Liver (tissue), 9 donors: Measurements from ENCODE around the gene ZNF490. TPM values are rescaled to one million over a fixed set of nuclear protein-coding genes. Genes with fewer than 3 reads are reported as not detected.
A peak's percentile ranks its signal among the peaks of the same experiment; 100 is the strongest.

ENCODE experiments used
- DNase-seq: peaks from one replicate; pipeline ENCODE4 v3.0.0-alpha.2; 2017; ENCODE audit warnings: low spot score
- H3K27ac ChIP-seq, 2 donors: one replicate each; pipeline ENCODE4 v1.7.0; 2013; ENCODE audit warnings: inconsistent platforms in 2 of 2, low read length in 2 of 2, control low read depth in 1 of 2, low read depth in 1 of 2, mild to moderate bottlenecking in 1 of 2
- H3K27me3 ChIP-seq, 4 donors: one replicate each; pipeline versions ENCODE4 v1.6.1 to v1.7.0; 2013; ENCODE audit warnings: low read length in 3 of 4, inconsistent platforms in 1 of 4, mild to moderate bottlenecking in 1 of 4, moderate library complexity in 1 of 4; ENCODE audit not compliant: control insufficient read depth in 4 of 4, insufficient read depth in 4 of 4
- H3K36me3 ChIP-seq, 4 donors: one replicate each; pipeline versions ENCODE4 v1.6.1 to v1.7.0; 2013; ENCODE audit warnings: low read length in 3 of 4, mild to moderate bottlenecking in 3 of 4, low read depth in 1 of 4, moderate library complexity in 1 of 4; ENCODE audit not compliant: control insufficient read depth in 4 of 4, insufficient read depth in 3 of 4
- H3K4me1 ChIP-seq, 4 donors: one replicate each; pipeline versions ENCODE4 v1.6.1 to v1.7.0; 2013; ENCODE audit warnings: low read length in 3 of 4, mild to moderate bottlenecking in 3 of 4, moderate library complexity in 1 of 4; ENCODE audit not compliant: control insufficient read depth in 4 of 4, insufficient read depth in 4 of 4
- H3K4me3 ChIP-seq, 3 donors: one replicate each; pipeline versions ENCODE4 v1.6.1 to v1.7.0; 2013; ENCODE audit warnings: low read length in 3 of 3, control low read depth in 1 of 3, low read depth in 1 of 3, mild to moderate bottlenecking in 1 of 3
- H3K9ac ChIP-seq, 2 donors: one replicate each; pipeline ENCODE4 v1.7.0; 2013; ENCODE audit warnings: low read length in 2 of 2, mild to moderate bottlenecking in 2 of 2, moderate library complexity in 2 of 2, control low read depth in 1 of 2, low read depth in 1 of 2
- H3K9me3 ChIP-seq, 4 donors: one replicate each; pipeline versions ENCODE4 v1.6.1 to v1.7.0; 2013; ENCODE audit warnings: low read length in 3 of 4; ENCODE audit not compliant: control insufficient read depth in 4 of 4
- ATF3 ChIP-seq: IDR thresholded peaks from 2 replicates; pipeline ENCODE4 v1.6.1; 2016; ENCODE audit warnings: antibody characterized with exemption
- CTCF ChIP-seq: fragments of 150-350 bp; IDR thresholded peaks from 2 replicates; pipeline ENCODE4 v1.5.1; 2017; ENCODE audit warnings: improper control_type of control experiment, low read depth, low read length; ENCODE audit not compliant: missing input control
- EGR1 ChIP-seq, 2 donors: IDR thresholded peaks; 2 replicates each; pipeline ENCODE4 v1.6.1; 2016 to 2018; ENCODE audit warnings: antibody characterized with exemption in 2 of 2, low read depth in 2 of 2
- FOXA1 ChIP-seq: IDR thresholded peaks from 2 replicates; pipeline ENCODE4 v1.6.1; 2016; ENCODE audit warnings: antibody characterized with exemption
- FOXA2 ChIP-seq: IDR thresholded peaks from 2 replicates; pipeline ENCODE4 v1.6.1; 2016; ENCODE audit warnings: antibody characterized with exemption
- GABPA ChIP-seq, 2 donors: IDR thresholded peaks in 1 of 2; conservative IDR thresholded peaks in 1 of 2; 2 replicates each; pipeline ENCODE4 v1.6.1; 2016; ENCODE audit warnings: antibody characterized with exemption in 2 of 2, mild to moderate bottlenecking in 1 of 2, moderate library complexity in 1 of 2
- HNF4G ChIP-seq: IDR thresholded peaks from 2 replicates; pipeline ENCODE4 v1.6.1; 2016; ENCODE audit warnings: antibody characterized with exemption
- JUND ChIP-seq, 2 donors: IDR thresholded peaks; 2 replicates each; pipeline ENCODE4 v1.6.1; 2016; ENCODE audit warnings: antibody characterized with exemption in 2 of 2
- MAX ChIP-seq: IDR thresholded peaks from 2 replicates; pipeline ENCODE4 v1.6.1; 2016; ENCODE audit warnings: antibody characterized with exemption
- RAD21 ChIP-seq, 2 donors: IDR thresholded peaks; 2 replicates each; pipeline ENCODE4 v1.6.1; 2016; ENCODE audit warnings: antibody characterized with exemption in 2 of 2, mild to moderate bottlenecking in 2 of 2
- SP1 ChIP-seq: IDR thresholded peaks from 2 replicates; pipeline ENCODE4 v1.6.1; 2018; ENCODE audit warnings: antibody characterized with exemption, mild to moderate bottlenecking
- TAF1 ChIP-seq: conservative IDR thresholded peaks from 2 replicates; pipeline ENCODE4 v1.6.1; 2016; ENCODE audit warnings: antibody characterized with exemption, mild to moderate bottlenecking
- YY1 ChIP-seq: IDR thresholded peaks from 2 replicates; pipeline ENCODE4 v1.6.1; 2016; ENCODE audit warnings: antibody characterized with exemption, mild to moderate bottlenecking
- WGBS: extraction: QIAGEN DNeasy Blood & Tissue Kit; methylation state at CpG from one replicate; pipeline ENCODE4 v1.1.7; 2013; 5-methylcytosine and 5-hydroxymethylcytosine counted together
- polyA plus RNA-seq, 2 donors: library from polyadenylated mRNA; stranded (reverse) in 1 of 2; unstranded in 1 of 2; fragments of 200-250 nt in 1 of 2; fragments of >200 nt in 1 of 2; fragmentation: Nextera tagmentation in 1 of 2; extraction: Ambion mirVana in 1 of 2; gene quantifications; one replicate each; pipeline versions ENCODE4 v1.2.1 to v1.2.3, GENCODE V29; 2013 to 2015
- total RNA-seq, 2 donors: library from RNA; depleted of rRNA; stranded (reverse); fragments of >200 nt; gene quantifications; one replicate each; pipeline ENCODE4 v1.2.3, GENCODE V29; 2014
- donor health status: healthy.
- donor health status: healthy.
- donor health status: healthy.
- donor health status: healthy.
- donor health status: healthy.

The ZNF490 gene
- total and polyA plus RNA-seq, 4 donors, result 0.93 to 6.1 (median 2.3) TPM

- no peak overlapping the region for H3K4me3 ChIP-seq
- H3K27me3 ChIP-seq, result no peaks in the 10 kb centered on the region
- no peak overlapping the region for H3K9ac ChIP-seq
- TF ChIP-seq HNF4G (no peak), ATF3 (no peak), SP1 (no peak), TAF1 (no peak), RAD21 (IDR thresholded peaks at IDR 0.05) (no peak), GABPA (IDR thresholded peaks at IDR 0.05 in 1 of 2, conservative IDR thresholded peaks at IDR 0.05 in 1 of 2) (no peak), YY1 (no peak)
- H3K4me1 ChIP-seq, result peaks cover 5 to 8% (median 6%) of the 10 kb centered on the region in 4 donors
- no peaks in the 10 kb centered on the region for H3K9me3 ChIP-seq
- DNase-seq, result no peak
- H3K27ac ChIP-seq, result no peak overlapping the region
- WGBS, result 96% methylated on average over 10 of the region's 10 CpGs
- peaks cover 0 to 5% (median under 1%) of the 10 kb centered on the region in 4 donors for H3K36me3 ChIP-seq
Observed at GRCh38 chr19:12649941-12650340, 39.3 kb upstream of the ZNF490 start.

GRCh38 chr19:12648088-12648487 is 37.5 kb upstream of the ZNF490 start:
- peak overlapping the region in 1 of 3 donors; percentile 18 for H3K4me3 ChIP-seq
- H3K36me3 ChIP-seq, result peaks cover 0 to 4% (median 0%) of the 10 kb centered on the region in 4 donors
- no peaks in the 10 kb centered on the region for H3K27me3 ChIP-seq
- no peak overlapping the region for H3K9ac ChIP-seq
- TF ChIP-seq SP1 (no peak), CTCF (peak; percentile 10), RAD21 (IDR thresholded peaks at IDR 0.05) (peak in 1 of 2 donors; percentile 24)
- H3K4me1 ChIP-seq, result peaks cover 5 to 8% (median 6%) of the 10 kb centered on the region in 4 donors
- WGBS, result 25% methylated on average over 29 of the region's 29 CpGs
- peak; percentile 43 for DNase-seq
- no peaks in the 10 kb centered on the region for H3K9me3 ChIP-seq
- no peak overlapping the region for H3K27ac ChIP-seq

GRCh38 chr19:12647490-12648071 is 37.0 kb upstream of the ZNF490 start:
- TF ChIP-seq TAF1, result no peak
- TF ChIP-seq SP1, result peak; percentile 7
- DNase-seq, result peak; percentile 86
- Histone ChIP-seq H3K9me3 (no peaks in the 10 kb centered on the region), H3K27ac (no peak overlapping the region), H3K4me3 (peak overlapping the region in 1 of 3 donors; percentile 18), H3K27me3 (no peaks in the 10 kb centered on the region), H3K4me1 (peaks cover 5 to 8% (median 6%) of the 10 kb centered on the region in 4 donors), H3K9ac (no peak overlapping the region), H3K36me3 (peaks cover 0 to 4% (median 0%) of the 10 kb centered on the region in 4 donors)
- WGBS, result 28% methylated on average over 31 of the region's 31 CpGs

GRCh38 chr19:12647047-12647446 is 36.4 kb upstream of the ZNF490 start:
- 76% methylated on average over 8 of the region's 8 CpGs for WGBS

More at GRCh38 chr19:12647047-12647446, 36.4 kb upstream of the ZNF490 start:
- H3K4me3 ChIP-seq, result no peak overlapping the region
- no peak overlapping the region for H3K27ac ChIP-seq
- H3K9me3 ChIP-seq, result no peaks in the 10 kb centered on the region
- H3K4me1 ChIP-seq, result peaks cover 5 to 8% (median 6%) of the 10 kb centered on the region in 4 donors
- DNase-seq, result no peak
- H3K27me3 ChIP-seq, result no peaks in the 10 kb centered on the region
- H3K9ac ChIP-seq, result no peak overlapping the region
- TF ChIP-seq MAX (no peak), ATF3 (no peak), GABPA (IDR thresholded peaks at IDR 0.05 in 1 of 2, conservative IDR thresholded peaks at IDR 0.05 in 1 of 2) (no peak), FOXA1 (no peak), RAD21 (IDR thresholded peaks at IDR 0.05) (no peak), FOXA2 (no peak), EGR1 (IDR thresholded peaks at IDR 0.05; ENCODE audit: low read depth in 2 of 2) (no peak), CTCF (no peak), JUND (IDR thresholded peaks at IDR 0.05) (no peak)
- H3K36me3 ChIP-seq, result peaks cover 0 to 4% (median 0%) of the 10 kb centered on the region in 4 donors
